GM19035 (cell line): ENCODE results near the gene TMEM242.

Experiments
- ATAC-seq: cut with Tn5 transposase; IDR thresholded peaks from one replicate; pipeline ENCODE4 v1.9.1; 2021; ENCODE audit not compliant: unreplicated experiment

The TMEM242 gene

GRCh38 chr6:157272372-157272771 lies 50.9 kb downstream of the TMEM242 start:
- ATAC-seq = no peak

DNA sequence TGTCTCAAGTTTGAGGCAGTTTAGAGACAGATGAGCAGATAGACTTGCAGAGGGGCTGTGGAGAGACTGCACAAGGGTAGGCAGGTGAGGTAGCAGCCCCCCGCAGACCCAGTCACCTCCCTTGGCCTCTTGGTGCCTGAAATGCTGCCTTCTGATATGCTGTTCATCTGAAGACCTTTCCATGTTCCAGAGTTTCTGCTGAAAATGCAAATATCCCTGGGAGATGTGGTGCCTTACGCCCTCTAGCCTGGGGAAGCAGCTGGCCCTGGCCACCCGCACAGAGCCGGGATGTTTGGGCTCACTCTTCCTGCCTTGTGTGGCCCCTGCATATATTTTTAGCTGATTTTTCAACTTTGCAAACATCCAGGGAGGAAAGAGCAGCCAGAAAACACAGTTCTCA lies 51.4 kb downstream of the TMEM242 start:
- ATAC-seq = no peak

DNA sequence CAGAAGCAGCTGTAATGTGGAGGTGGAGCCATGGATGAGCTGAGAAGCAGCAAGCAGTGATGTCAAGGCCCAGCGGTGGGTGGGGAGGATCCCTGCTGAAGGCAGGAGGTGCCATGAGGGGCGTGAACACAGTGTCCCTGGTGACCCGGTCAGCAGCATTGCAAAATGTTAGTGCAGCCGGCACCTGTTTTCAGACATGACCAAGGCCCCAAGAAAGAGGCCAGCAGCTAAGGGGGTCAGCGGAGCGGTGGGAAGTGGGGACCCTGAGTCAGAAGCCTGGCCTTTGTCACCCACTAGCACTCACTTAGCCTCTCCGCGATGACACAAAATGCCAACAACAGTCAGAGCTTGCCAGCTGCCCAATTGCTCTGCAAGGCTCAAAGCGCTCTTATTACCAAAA lies 51.9 kb downstream of the TMEM242 start:
- no peak for ATAC-seq

- ATAC-seq = no peak
These were observed 52.4 kb downstream of the TMEM242 start for GRCh38 chr6:157270916-157271315.

DNA sequence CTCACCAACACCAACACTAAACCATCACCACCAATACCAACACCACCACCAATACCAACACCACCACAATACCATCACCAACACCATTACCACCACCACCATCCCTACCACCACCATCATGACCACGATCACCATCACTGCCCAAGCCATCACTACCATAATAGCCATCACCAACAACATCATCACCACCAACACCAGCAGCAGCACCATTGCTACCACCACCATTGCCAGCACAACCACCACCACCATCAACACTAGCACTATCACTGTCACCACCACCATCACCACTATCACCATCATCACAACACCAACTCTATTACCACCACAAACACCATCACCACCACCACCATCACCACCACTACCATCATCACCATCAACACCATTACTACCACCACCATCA lies 53.0 kb downstream of the TMEM242 start:
- no peak for ATAC-seq

GRCh38 chr6:157269261-157269794 lies 54.0 kb downstream of the TMEM242 start:
- no peak for ATAC-seq

- no peak for ATAC-seq
These were observed 54.5 kb downstream of the TMEM242 start for GRCh38 chr6:157268835-157269234.

DNA sequence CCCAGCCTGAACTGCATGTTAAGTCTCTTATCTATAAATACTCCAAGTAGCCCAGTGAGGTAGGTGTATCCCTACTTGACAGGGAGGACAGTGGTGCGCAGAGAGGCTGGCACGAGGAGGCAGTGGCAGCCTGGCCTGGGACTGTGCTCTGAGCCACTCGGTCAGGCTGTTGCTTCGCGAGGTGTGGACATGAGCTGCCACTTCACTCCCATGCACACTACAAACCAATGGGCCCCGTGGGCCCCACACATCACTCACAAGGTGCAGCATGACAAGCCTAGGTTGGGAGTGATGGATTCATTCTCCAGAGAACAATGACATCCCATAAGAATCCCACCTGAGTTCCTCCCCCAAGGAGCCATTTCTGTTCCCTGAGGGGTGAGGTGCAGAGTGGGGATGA lies 54.9 kb downstream of the TMEM242 start:
- ATAC-seq = no peak

GRCh38 chr6:157267654-157268053 lies 55.7 kb downstream of the TMEM242 start:
- ATAC-seq = no peak

DNA sequence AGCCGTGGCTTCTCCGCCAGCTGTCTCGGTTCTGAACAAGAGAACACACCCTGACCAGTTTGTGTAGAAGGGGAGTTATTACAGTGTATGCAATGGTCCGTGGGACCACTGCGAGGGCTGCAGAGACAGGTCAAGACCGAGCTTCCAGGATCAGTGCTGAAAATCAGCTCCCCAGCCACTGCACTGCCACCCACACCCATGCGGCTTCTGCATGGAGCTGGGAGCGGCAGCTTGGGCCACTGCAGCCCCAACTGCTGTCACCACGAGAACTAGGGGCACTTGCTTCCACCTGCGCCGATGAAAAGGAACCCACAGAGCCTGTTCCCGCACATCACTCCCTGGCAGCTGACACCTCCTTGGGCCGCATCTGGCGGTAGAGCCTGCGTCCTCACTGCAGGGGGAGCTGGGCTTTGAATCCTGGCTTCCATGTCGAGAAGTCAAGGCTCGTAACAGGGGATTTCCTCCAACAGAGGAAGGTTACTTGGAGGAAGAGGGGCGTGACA lies 56.2 kb downstream of the TMEM242 start:
- no peak for ATAC-seq

DNA sequence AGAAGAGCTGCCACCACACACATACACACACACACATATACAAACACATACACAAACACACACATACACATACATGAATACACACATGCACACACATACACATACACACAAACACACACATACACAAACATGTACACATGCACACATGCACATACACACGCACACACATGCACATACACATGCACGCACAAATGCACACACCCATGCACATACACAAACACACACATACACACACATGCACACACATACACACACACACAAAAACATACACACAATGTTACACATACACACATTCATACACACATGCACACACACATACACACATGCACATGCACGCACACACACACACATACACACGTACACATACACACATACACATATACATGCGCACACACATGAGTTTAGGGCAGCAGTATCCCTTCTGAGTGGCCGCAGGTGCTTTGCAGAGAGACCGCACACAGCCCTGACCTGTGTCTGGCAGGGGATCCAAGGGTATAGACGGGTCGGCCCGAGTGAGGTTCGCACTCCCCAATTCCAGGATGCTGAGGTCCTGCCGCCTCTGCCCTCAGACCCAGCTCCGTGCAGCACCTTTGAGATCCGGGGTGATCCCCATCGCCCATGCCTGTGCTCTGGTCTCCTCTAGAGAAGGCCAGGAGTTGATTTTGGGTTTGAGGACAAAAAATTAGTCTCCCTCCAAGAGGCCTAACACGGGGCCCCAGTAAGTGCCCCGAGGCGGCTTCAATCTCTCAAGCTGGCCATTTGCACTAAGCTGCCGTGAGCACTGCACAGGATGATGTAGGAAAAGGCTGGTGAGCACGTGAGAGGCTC lies 56.8 kb downstream of the TMEM242 start:
- ATAC-seq = no peak

DNA sequence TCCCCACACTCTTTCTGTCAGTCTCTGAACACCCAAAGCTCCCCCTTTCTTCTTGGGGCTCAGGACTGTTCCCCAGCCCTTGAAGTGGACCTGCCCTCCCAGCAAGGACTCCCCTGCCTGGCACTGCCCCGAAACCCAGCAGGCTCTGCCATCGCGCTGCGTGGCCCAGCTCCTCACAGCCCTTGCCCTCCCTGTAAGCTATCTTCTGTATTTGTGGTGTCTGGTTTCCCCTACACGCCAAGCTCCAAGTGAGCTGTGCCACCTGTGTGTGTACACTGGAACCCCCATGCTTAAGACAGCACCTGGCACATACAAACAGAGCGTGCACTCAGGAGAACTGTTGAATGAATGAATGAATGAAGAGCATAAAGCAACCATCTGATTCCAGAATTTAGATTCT lies 57.7 kb downstream of the TMEM242 start:
- no peak for ATAC-seq

GRCh38 chr6:157265186-157265585 lies 58.1 kb downstream of the TMEM242 start:
- no peak for ATAC-seq

GRCh38 chr6:157264701-157265100 lies 58.6 kb downstream of the TMEM242 start:
- no peak for ATAC-seq

GRCh38 chr6:157263881-157264397 lies 59.4 kb downstream of the TMEM242 start:
- no peak for ATAC-seq

GRCh38 chr6:157263146-157263545 lies 60.2 kb downstream of the TMEM242 start:
- no peak for ATAC-seq

GRCh38 chr6:157261606-157262005 lies 61.7 kb downstream of the TMEM242 start:
- ATAC-seq = no peak

DNA sequence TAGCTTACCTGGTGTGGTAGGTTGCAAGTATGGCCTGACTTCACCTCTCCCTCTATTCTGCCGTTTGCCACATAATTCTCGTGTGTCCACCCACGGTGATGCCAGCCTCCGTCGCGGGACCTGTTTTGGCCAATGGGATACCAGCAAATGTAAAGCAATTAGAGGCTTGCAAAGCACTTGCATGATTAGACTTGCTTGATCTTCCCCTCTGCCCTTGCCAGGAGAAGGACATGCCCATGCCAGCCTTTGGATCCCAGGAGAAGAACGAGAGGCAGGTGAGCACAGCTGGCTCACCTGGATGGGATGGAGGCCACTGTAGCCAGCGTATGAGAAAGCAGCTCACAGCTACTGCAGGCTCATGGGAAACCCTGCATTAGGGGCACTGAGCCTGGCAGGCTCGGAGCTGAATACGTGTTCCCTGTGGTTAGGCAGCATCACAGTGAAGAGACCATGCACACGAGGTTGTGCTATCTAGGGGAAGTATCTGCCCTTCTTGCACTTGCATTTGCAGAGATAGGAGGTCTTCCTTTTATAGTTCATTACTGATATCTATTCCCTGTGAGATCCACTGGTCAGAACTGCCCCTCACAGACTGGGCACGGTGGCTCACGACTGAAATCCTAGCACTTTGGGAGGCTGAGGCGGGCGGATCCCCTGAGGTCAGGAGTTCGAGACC lies 62.4 kb downstream of the TMEM242 start:
- no peak for ATAC-seq

DNA sequence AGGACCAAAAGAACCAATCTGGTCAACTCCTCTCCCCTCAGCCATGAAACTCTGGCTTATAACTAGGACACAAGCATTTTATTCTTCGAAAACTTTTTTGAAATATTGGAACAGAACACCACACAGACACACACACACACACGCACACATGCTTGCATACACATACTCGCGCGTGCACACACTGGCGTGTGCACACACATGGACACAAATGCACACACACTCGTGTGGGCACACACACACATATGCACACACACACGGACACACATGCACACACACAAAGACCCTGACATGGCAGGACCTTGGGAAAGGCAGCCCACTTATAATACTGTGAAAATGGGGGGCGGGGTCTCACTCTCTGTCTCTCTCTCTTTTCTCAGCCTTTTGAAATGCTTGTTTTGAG lies 63.9 kb downstream of the TMEM242 start:
- no peak for ATAC-seq

DNA sequence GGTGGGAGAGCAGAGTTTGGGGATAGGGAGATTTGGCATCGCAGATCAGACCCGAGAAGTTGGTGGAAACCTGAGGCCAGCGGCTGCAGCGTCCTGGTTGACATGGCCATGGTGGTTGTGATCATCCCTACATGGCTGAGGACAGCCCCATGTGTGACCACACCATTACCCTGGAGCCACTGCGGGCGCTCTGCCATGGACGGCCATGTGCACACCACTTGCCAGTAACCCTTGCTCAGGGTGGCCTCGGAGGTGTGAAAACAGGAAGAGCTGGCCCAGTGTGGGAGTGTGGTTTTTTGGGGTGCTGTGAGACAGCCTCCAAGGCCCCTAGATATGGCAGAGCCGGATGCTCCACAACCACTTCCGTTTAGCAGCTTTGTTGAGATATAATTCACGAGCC lies 64.4 kb downstream of the TMEM242 start:
- no peak for ATAC-seq

- ATAC-seq = no peak
These were observed 68.2 kb downstream of the TMEM242 start for GRCh38 chr6:157255079-157255478.

- ATAC-seq = no peak
These were observed 68.8 kb downstream of the TMEM242 start for GRCh38 chr6:157254538-157254937.
